ENCODE measurements around the gene TNFRSF14.

Gene TNFRSF14

DNA sequence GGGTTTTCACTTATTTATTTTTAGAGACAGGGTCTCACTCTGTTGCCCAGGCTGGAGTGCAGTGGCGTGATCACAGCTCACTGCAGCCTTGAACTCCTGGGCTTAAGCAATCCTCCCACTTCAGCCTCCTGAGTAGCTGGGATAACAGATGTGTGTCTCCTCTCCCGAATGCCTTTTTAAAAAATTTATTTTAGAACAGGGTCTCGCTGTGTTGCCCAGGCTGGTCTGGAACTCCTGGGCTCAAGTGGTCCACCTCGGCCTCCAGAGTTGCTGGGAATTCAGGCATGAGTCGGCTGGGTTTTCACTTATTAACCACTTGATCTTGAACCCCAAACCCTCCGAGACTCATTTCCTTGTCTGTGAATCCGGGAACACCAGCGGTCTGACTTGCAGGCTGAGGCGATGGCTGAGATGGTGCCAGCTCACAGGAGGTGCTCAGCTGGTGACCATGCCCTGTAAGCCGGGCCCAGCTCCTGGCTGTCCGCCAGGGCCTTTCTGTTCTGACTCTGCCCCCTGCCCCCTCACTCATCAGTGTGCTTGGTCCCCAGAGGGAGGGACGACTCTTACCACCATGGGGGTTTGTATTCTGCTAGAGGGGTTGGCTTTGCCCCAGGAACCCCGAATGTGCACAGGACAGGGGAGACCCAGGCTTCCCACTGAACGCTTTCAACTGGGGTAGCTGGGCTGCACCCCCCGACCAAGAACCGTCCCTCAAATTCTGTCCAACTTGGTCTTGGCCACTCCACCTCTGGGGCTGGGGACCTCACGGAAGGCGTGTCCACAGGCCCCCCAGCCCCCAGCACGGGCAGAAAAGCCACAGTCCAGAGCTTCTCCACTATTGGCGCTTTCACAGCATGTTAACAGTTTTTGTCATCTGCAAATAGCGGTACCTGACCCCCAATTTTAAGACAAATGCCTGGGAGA, 54.1 kb downstream of the TNFRSF14 start:
- TF ChIP-seq, protein P1, sequence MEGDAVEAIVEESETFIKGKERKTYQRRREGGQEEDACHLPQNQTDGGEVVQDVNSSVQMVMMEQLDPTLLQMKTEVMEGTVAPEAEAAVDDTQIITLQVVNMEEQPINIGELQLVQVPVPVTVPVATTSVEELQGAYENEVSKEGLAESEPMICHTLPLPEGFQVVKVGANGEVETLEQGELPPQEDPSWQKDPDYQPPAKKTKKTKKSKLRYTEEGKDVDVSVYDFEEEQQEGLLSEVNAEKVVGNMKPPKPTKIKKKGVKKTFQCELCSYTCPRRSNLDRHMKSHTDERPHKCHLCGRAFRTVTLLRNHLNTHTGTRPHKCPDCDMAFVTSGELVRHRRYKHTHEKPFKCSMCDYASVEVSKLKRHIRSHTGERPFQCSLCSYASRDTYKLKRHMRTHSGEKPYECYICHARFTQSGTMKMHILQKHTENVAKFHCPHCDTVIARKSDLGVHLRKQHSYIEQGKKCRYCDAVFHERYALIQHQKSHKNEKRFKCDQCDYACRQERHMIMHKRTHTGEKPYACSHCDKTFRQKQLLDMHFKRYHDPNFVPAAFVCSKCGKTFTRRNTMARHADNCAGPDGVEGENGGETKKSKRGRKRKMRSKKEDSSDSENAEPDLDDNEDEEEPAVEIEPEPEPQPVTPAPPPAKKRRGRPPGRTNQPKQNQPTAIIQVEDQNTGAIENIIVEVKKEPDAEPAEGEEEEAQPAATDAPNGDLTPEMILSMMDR (IDR thresholded peaks at IDR 0.05; ENCODE audit: extremely low read depth, insufficient read depth, missing control alignments) = no peak
- in situ Hi-C loops (cut with MboI; ENCODE audit: low pct_unique_long_range_greater_than_20kb, low sequenced_read_pairs, unreplicated experiment) = no loop called here
- DNase-seq (ENCODE audit: low spot score) = no peak

DNA sequence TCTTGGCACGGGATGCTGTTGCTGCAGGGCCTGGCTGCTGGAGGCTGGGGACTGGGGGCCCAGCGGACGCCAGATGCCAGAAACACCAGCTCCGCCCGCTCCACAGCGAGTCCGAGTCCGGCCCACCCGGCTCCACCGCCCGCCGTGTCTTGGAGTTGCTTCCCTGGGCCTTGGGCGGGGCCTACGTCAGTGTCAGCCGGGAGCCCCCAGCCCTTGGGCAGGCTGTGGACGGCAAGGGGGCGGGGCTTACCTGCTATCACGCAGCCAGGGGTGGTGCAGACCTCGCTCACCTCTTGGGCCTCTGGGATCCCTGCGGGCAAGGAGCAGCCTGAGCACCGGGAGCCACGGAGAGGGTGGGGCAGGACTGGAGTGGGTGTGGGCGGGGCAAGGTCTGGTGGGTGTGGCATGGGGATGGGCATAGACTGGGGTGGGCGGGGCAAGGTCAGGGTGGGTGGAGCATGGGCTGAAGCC, 54.9 kb downstream of the TNFRSF14 start:
- TF ChIP-seq, protein P1 (IDR thresholded peaks at IDR 0.05; ENCODE audit: extremely low read depth, insufficient read depth, missing control alignments) = no peak
- no peak for DNase-seq (ENCODE audit: low spot score)
- in situ Hi-C loops (cut with MboI; ENCODE audit: low pct_unique_long_range_greater_than_20kb, low sequenced_read_pairs, unreplicated experiment) = no loop called here

DNA sequence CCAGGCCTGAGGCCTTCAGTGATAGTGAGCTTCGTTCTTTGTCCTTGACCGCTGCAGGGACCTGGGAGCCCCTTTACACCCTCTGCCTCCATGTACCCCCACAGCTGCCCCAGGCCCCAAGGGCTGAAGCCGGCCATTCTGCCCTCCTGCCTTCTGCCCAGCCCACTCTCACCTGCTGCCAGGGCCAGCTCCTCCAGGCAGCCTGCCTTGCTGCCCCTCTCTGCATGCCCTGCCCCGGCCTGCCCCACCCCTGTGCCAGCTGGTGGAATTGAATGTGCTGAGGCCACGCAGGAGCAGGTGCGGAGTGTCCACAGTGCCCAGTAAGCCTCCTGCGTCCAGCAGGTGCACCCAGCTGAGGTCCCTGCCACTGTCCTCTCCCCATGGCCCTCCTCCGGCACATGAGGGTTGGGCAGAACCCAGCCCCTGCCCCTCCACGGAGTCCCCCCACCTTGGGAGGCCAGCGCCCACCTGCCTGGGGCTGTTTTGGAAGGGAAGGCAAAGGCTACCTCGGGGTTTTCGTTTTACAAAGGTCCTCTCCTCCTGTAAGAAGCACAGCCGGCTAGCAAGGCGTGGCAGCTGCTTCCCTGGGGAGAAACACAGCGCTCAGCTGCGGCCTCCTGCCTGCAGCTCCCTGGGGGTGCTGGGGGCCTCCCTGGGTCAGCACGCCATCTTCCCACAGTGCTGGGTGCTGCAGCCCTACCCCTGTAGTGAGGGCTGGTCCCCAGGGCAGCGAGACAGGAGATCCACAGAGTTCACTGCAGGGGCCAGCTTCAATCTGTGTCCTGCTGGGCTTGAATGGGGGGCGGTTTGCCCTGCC, 55.7 kb downstream of the TNFRSF14 start:
- in situ Hi-C loops (cut with MboI; ENCODE audit: low pct_unique_long_range_greater_than_20kb, low sequenced_read_pairs, unreplicated experiment) = no loop called here
- TF ChIP-seq, protein P1 (IDR thresholded peaks at IDR 0.05; ENCODE audit: extremely low read depth, insufficient read depth, missing control alignments) = no peak
- no peak for DNase-seq (ENCODE audit: low spot score)

DNA sequence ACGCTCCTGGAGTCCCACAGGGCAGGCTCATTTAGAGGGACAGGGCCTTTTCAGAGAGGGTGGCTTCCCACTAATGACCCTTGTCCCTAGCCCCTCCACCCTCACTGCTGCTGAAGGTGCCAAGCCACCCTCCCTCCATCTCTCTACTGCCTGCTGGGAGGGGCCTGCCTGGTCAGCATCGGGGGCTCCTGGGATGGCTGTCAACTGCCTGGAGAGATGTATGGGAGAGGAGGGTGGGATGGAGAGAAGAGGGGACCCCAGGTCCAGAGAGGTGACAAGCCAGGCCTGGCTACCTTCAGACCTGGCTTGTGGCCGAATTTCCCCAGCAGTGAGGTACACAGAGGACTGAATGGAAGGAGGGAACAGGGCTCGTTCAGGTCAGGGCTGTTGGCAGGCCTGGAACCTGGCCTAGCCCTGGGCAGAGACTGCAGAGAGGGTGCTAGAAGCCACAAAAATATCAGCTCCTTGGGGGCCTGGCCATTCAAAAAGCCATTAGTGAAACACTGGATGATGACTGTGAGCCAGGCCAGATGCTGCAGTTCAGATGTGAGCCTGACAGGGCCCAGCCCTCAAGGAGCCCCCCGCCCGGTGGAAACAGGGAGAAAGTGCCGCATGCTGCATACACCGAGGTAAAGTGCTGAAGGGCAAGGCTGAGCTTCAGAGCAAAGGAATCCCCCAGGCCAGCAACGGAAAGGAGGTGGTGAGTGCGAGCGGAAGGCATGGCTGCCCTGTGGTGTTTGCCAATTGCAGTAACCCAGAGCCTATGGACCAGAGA, 56.6 kb downstream of the TNFRSF14 start:
- TF ChIP-seq, protein P1 (IDR thresholded peaks at IDR 0.05; ENCODE audit: extremely low read depth, insufficient read depth, missing control alignments) = no peak
- in situ Hi-C loops (cut with MboI; ENCODE audit: low pct_unique_long_range_greater_than_20kb, low sequenced_read_pairs, unreplicated experiment) = no loop called here
- no peak for DNase-seq (ENCODE audit: low spot score)

All from GM13977 (cell line).